ENCODE data around the gene WDR64. TPM values are rescaled to one million over a fixed set of nuclear protein-coding genes. Genes with fewer than 3 reads are reported as not detected.

The WDR64 gene
- total RNA-seq, 1 experiment from 2014 or later: not detected

- no peaks in the 10 kb centered on the region for H3K36me3 ChIP-seq (ENCODE audit: low read depth)
- no peak overlapping the region for H3K4me3 ChIP-seq
- no peak for TF ChIP-seq CTCF (conservative IDR thresholded peaks at IDR 0.05)
- TF ChIP-seq EZH2 (IDR thresholded peaks at IDR 0.05; ENCODE audit: low read depth): no peak
- intact Hi-C loops (cut with micrococcal nuclease; ENCODE audit: unreplicated experiment): no loop called here
- no peaks in the 10 kb centered on the region for H3K4me1 ChIP-seq (replicated peaks; ENCODE audit: insufficient read depth)
- H3K9me2 ChIP-seq (ENCODE audit: insufficient read depth): peaks cover 4% of the 10 kb centered on the region; the same call in 1 of the 2 replicates
- no peaks in the 10 kb centered on the region for H4K20me1 ChIP-seq (ENCODE audit: insufficient read depth)
- BruUV-seq (replicated peaks): no TSS peak
- no peaks in the 10 kb centered on the region for H3K9me3 ChIP-seq (ENCODE audit: insufficient read depth, low read depth)
- no peak for DNase-seq
- H3F3A ChIP-seq (ENCODE audit: insufficient read depth, low read depth): no peaks in the 10 kb centered on the region
- no peaks in the 10 kb centered on the region for H3K79me2 ChIP-seq (ENCODE audit: low read depth)
- H3K4me2 ChIP-seq: no peak overlapping the region
- H3K27ac ChIP-seq: no peak overlapping the region
- CTCF ChIA-PET: interaction anchor here (0.5 kb wide), 1 partner anchor 905 kb away, joined by 6 read pairs; no protein-coding TSS in a partner anchor
- no peaks in the 10 kb centered on the region for H3K27me3 ChIP-seq (ENCODE audit: insufficient read depth, low read depth)
- POLR2A ChIA-PET (ENCODE audit: unreplicated experiment): interaction anchor here (0.5 kb wide), 1 partner anchor 75 kb away, joined by 7 read pairs; no protein-coding TSS in a partner anchor
- no peak overlapping the region for H2AFZ ChIP-seq
Measured at GRCh38 chr1:241789061-241789460, 137.0 kb downstream of the WDR64 start.

- no peak overlapping the region for H3K4me2 ChIP-seq
- no peaks in the 10 kb centered on the region for H3K9me2 ChIP-seq (ENCODE audit: insufficient read depth)
- H3K27ac ChIP-seq: no peak overlapping the region
- ChIA-PET CTCF (interaction anchor here (0.6 kb wide), 2 partner anchors 53 to 218 kb away, joined by 3 to 4 read pairs; no protein-coding TSS in a partner anchor), POLR2A (ENCODE audit: unreplicated experiment) (no interaction called here)
- H3F3A ChIP-seq (ENCODE audit: insufficient read depth, low read depth): no peaks in the 10 kb centered on the region; the same call in 1 of the 2 replicates
- intact Hi-C loops (cut with micrococcal nuclease; ENCODE audit: unreplicated experiment): no loop called here
- peaks cover 12% of the 10 kb centered on the region; the same call in 1 of the 2 replicates for H3K4me1 ChIP-seq (replicated peaks; ENCODE audit: insufficient read depth)
- no peaks in the 10 kb centered on the region for H3K79me2 ChIP-seq (ENCODE audit: low read depth)
- no peaks in the 10 kb centered on the region for H4K20me1 ChIP-seq (ENCODE audit: insufficient read depth)
- no TSS peak for BruUV-seq (replicated peaks)
- no peaks in the 10 kb centered on the region for H3K27me3 ChIP-seq (ENCODE audit: insufficient read depth, low read depth)
- H3K36me3 ChIP-seq (ENCODE audit: low read depth): no peaks in the 10 kb centered on the region
- no peak for TF ChIP-seq EZH2 (IDR thresholded peaks at IDR 0.05; ENCODE audit: low read depth)
- TF ChIP-seq CTCF (conservative IDR thresholded peaks at IDR 0.05): no peak
- DNase-seq: no peak
- H3K9me3 ChIP-seq (ENCODE audit: insufficient read depth, low read depth): no peaks in the 10 kb centered on the region
- no peak overlapping the region for H2AFZ ChIP-seq
- no peak overlapping the region for H3K4me3 ChIP-seq
Measured at GRCh38 chr1:241799416-241799815, 147.3 kb downstream of the WDR64 start.

- intact Hi-C loops (cut with micrococcal nuclease; ENCODE audit: unreplicated experiment): loop anchor here (10.0 kb wide), 1 partner anchor 46 kb away; no protein-coding TSS in a partner anchor
- CTCF ChIA-PET: no interaction called here
Measured at GRCh38 chr1:241800640-241801039, 148.6 kb downstream of the WDR64 start.

More at GRCh38 chr1:241800640-241801039, 148.6 kb downstream of the WDR64 start:
- TF ChIP-seq CTCF (conservative IDR thresholded peaks at IDR 0.05): no peak
- H3K27me3 ChIP-seq (ENCODE audit: insufficient read depth, low read depth): no peaks in the 10 kb centered on the region
- H3F3A ChIP-seq (ENCODE audit: insufficient read depth, low read depth): no peaks in the 10 kb centered on the region; the same call in 1 of the 2 replicates
- H3K79me2 ChIP-seq (ENCODE audit: low read depth): no peaks in the 10 kb centered on the region
- H3K4me1 ChIP-seq (replicated peaks; ENCODE audit: insufficient read depth): peaks cover 12% of the 10 kb centered on the region; the same call in 1 of the 2 replicates
- H3K9me2 ChIP-seq (ENCODE audit: insufficient read depth): no peaks in the 10 kb centered on the region
- POLR2A ChIA-PET (ENCODE audit: unreplicated experiment): interaction anchor here (0.8 kb wide), 1 partner anchor 94 kb away, joined by 4 read pairs; no protein-coding TSS in a partner anchor
- no peak overlapping the region for H3K4me2 ChIP-seq
- DNase-seq: no peak
- H3K9me3 ChIP-seq (ENCODE audit: insufficient read depth, low read depth): no peaks in the 10 kb centered on the region
- no peak overlapping the region for H2AFZ ChIP-seq
- BruUV-seq (replicated peaks): no TSS peak
- H4K20me1 ChIP-seq (ENCODE audit: insufficient read depth): no peaks in the 10 kb centered on the region
- H3K27ac ChIP-seq: no peak overlapping the region
- H3K4me3 ChIP-seq: no peak overlapping the region
- H3K36me3 ChIP-seq (ENCODE audit: low read depth): no peaks in the 10 kb centered on the region
